CD4-positive, CD25-positive, alpha-beta regulatory T cell (primary cell): Measurements from ENCODE around the gene ACTL8. TPM values are rescaled to one million over a fixed set of nuclear protein-coding genes. Genes with fewer than 3 reads are reported as not detected.

Experiments used
- ATAC-seq, 2 donors: fragments of 150-1000 bp; cut with Tn5 transposase; one replicate each; pipeline ENCODE4 v1.10.0; 2021; ENCODE audit warnings: low read depth in 2 of 2, moderate number of reproducible peaks in 2 of 2, moderate library complexity in 1 of 2
- DNase-seq, 3 donors: peaks; one replicate each; pipeline versions ENCODE4 v3.0.0 to v3.0.0-alpha.2; 2012 to 2022; ENCODE audit warnings: mixed read lengths in 1 of 3
- H3K27ac ChIP-seq: one replicate; pipeline ENCODE4 v1.7.0; 2013; ENCODE audit warnings: mild to moderate bottlenecking, low read length; ENCODE audit not compliant: insufficient read depth, poor library complexity, severe bottlenecking
- H3K27me3 ChIP-seq: one replicate; pipeline ENCODE4 v1.7.0; 2013; ENCODE audit warnings: low read length; ENCODE audit not compliant: control insufficient read depth, insufficient read depth
- H3K36me3 ChIP-seq: one replicate; pipeline ENCODE4 v1.7.0; 2013; ENCODE audit warnings: mild to moderate bottlenecking, low read length, moderate library complexity; ENCODE audit not compliant: control insufficient read depth, insufficient read depth
- H3K4me1 ChIP-seq: 2 replicates; pipeline ENCODE4 v1.7.0; 2013; ENCODE audit warnings: mild to moderate bottlenecking, low read length; ENCODE audit not compliant: insufficient read depth, control insufficient read depth, poor library complexity, severe bottlenecking
- H3K4me3 ChIP-seq: one replicate; pipeline ENCODE4 v1.7.0; 2013; ENCODE audit warnings: low read depth, mild to moderate bottlenecking, low read length, moderate library complexity
- H3K9me3 ChIP-seq, 2 experiments: 1 replicate in 1 of 2; 2 replicates in 1 of 2; pipeline ENCODE4 v1.7.0; 2013; ENCODE audit warnings: low read length in 2 of 2, mild to moderate bottlenecking in 1 of 2, moderate library complexity in 1 of 2; ENCODE audit not compliant: control insufficient read depth in 2 of 2
- H3K27ac Mint-ChIP-seq, 3 donors: one replicate each; pipeline ENCODE4 v1.8.0; 2020 to 2022; ENCODE audit warnings: mild to moderate bottlenecking in 3 of 3, mixed read lengths in 3 of 3, moderate library complexity in 2 of 3
- H3K27me3 Mint-ChIP-seq: one replicate; pipeline ENCODE4 v1.8.0; 2022; ENCODE audit warnings: mild to moderate bottlenecking, mixed read lengths
- H3K36me3 Mint-ChIP-seq: one replicate; pipeline ENCODE4 v1.8.0; 2020; ENCODE audit warnings: mixed read lengths
- H3K4me1 Mint-ChIP-seq, 4 donors: one replicate each; pipeline ENCODE4 v1.8.0; 2020 to 2022; ENCODE audit warnings: mixed read lengths in 4 of 4, mild to moderate bottlenecking in 1 of 4
- H3K4me3 Mint-ChIP-seq, 4 donors: one replicate each; pipeline ENCODE4 v1.8.0; 2020 to 2022; ENCODE audit warnings: mild to moderate bottlenecking in 4 of 4, mixed read lengths in 4 of 4, moderate library complexity in 3 of 4
- H3K9me3 Mint-ChIP-seq, 7 donors: one replicate each; pipeline ENCODE4 v1.8.0; 2020 to 2022; ENCODE audit warnings: mixed read lengths in 7 of 7, mild to moderate bottlenecking in 3 of 7, moderate library complexity in 2 of 7
- polyA plus RNA-seq, 4 donors: library from polyadenylated mRNA; unstranded; fragments of 300-500 nt; fragmentation: Illumina TruSeq; gene quantifications; one replicate each; pipeline ENCODE4 v1.2.3, GENCODE V29; 2021
- total RNA-seq: library from RNA; stranded (reverse); gene quantifications from one replicate; pipeline ENCODE4 v1.2.3, GENCODE V29; 2022

ACTL8 gene
- total and polyA plus RNA-seq, 5 donors from 2014 or later = not detected

DNA sequence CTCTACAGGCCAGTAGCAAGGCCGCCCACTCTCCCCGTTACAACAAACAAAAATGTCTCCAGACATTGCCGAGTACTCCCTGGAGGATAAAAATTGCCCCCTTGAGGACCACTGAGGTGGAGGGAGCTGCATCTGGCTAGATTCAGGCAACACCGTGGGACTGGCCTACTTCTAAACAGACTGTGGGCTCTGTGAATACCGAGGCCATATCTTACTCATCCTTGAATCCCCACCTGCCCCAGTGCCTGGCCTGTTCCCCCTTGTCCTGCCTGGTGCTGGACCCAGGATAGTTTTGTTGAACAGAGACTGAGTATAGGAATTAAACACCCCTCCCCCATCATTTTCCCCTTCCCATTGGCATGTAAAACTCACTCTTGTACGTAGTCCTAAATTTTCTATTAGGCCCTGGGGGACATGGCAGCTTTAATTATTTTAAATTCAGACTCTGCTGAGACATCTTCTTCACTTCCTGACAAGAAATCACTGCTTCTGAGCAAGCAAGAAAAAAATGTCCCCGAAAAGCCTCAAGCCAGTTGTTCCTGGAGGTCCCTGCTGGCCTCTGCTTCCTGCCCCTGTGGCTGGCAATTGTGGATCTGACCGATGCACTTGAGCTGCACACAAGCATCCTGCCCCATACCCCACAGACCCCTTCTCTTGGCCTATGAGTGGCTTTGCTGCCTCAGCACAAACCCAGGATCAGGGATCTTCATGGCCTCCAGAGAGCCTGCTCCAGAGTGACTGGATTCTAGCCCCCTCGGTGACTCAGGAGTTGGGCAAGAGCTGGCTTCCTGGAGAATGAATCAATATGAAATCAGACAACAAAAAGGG is 111.0 kb downstream of the ACTL8 start:
- Mint-ChIP-seq H3K27me3 (peaks cover 10% of the 10 kb centered on the region), H3K4me1 (no peaks in the 10 kb centered on the region), H3K9me3 (peaks cover 0 to 3% (median 0%) of the 10 kb centered on the region in 7 donors), H3K36me3 (no peaks in the 10 kb centered on the region), H3K27ac (no peak overlapping the region), H3K4me3 (no peak overlapping the region)
- H3K27me3 ChIP-seq = no peaks in the 10 kb centered on the region
- no peaks in the 10 kb centered on the region for H3K9me3 ChIP-seq
- H3K36me3 ChIP-seq = no peaks in the 10 kb centered on the region
- DNase-seq (no peak), ATAC-seq (no peak)
- H3K4me3 ChIP-seq = no peak overlapping the region
- H3K27ac ChIP-seq = no peak overlapping the region
- H3K4me1 ChIP-seq = no peaks in the 10 kb centered on the region

GRCh38 chr1:17866740-17867029 is 111.6 kb downstream of the ACTL8 start:
- Histone ChIP-seq H3K4me3 (no peak overlapping the region), H3K27me3 (no peaks in the 10 kb centered on the region), H3K4me1 (no peaks in the 10 kb centered on the region), H3K27ac (no peak overlapping the region), H3K36me3 (no peaks in the 10 kb centered on the region), H3K9me3 (no peaks in the 10 kb centered on the region)
- Mint-ChIP-seq H3K36me3 (no peaks in the 10 kb centered on the region), H3K4me1 (no peaks in the 10 kb centered on the region), H3K27me3 (peaks cover 10% of the 10 kb centered on the region), H3K4me3 (no peak overlapping the region), H3K27ac (no peak overlapping the region), H3K9me3 (peaks cover 0 to 3% (median 0%) of the 10 kb centered on the region in 7 donors)
- DNase-seq (no peak), ATAC-seq (no peak)

GRCh38 chr1:17867470-17867869 is 112.3 kb downstream of the ACTL8 start:
- Mint-ChIP-seq H3K27me3 (peaks cover 10% of the 10 kb centered on the region), H3K4me3 (no peak overlapping the region), H3K4me1 (no peaks in the 10 kb centered on the region), H3K9me3 (peaks cover 0 to 3% (median 0%) of the 10 kb centered on the region in 7 donors), H3K36me3 (no peaks in the 10 kb centered on the region), H3K27ac (no peak overlapping the region)
- Histone ChIP-seq H3K9me3 (no peaks in the 10 kb centered on the region), H3K27me3 (no peaks in the 10 kb centered on the region), H3K27ac (no peak overlapping the region), H3K4me1 (no peaks in the 10 kb centered on the region), H3K4me3 (no peak overlapping the region), H3K36me3 (no peaks in the 10 kb centered on the region)
- DNase-seq (no peak), ATAC-seq (no peak)

- Mint-ChIP-seq H3K36me3 (no peaks in the 10 kb centered on the region), H3K4me1 (no peaks in the 10 kb centered on the region), H3K4me3 (peak overlapping the region in 1 of 4 donors; percentile 29), H3K27me3 (peaks cover 10% of the 10 kb centered on the region), H3K27ac (no peak overlapping the region), H3K9me3 (peaks cover 0 to 2% (median 0%) of the 10 kb centered on the region in 7 donors)
- Histone ChIP-seq H3K9me3 (no peaks in the 10 kb centered on the region), H3K36me3 (no peaks in the 10 kb centered on the region), H3K4me3 (no peak overlapping the region), H3K4me1 (no peaks in the 10 kb centered on the region), H3K27me3 (no peaks in the 10 kb centered on the region), H3K27ac (no peak overlapping the region)
- DNase-seq (no peak), ATAC-seq (no peak)
These were observed 114.7 kb downstream of the ACTL8 start for GRCh38 chr1:17869815-17870214.

DNA sequence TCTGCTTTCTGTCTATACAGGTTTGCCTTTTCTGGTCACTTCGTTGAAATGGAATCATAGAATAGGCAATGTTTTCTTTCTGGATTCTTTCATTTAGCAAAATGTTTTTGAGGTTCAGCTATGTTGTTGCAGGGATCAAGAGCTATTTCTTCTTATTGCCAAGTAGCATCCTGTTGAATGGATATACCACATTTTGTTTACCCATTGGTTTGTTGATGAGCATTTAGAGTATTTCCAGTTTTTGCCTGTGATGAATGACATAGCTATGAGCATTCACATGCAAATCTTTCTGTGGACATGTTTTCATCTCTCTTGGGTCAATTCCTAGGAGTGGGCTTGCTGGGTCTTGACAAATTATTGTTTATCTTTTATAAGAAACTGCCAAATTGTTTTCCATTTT is 115.5 kb downstream of the ACTL8 start:
- Mint-ChIP-seq H3K27me3 (peaks cover 10% of the 10 kb centered on the region), H3K9me3 (peaks cover 0 to 2% (median 0%) of the 10 kb centered on the region in 7 donors), H3K27ac (no peak overlapping the region), H3K4me1 (no peaks in the 10 kb centered on the region), H3K4me3 (no peak overlapping the region), H3K36me3 (no peaks in the 10 kb centered on the region)
- ATAC-seq (no peak), DNase-seq (no peak)
- H3K4me1 ChIP-seq = no peaks in the 10 kb centered on the region
- H3K27me3 ChIP-seq = no peaks in the 10 kb centered on the region
- H3K9me3 ChIP-seq = no peaks in the 10 kb centered on the region
- H3K36me3 ChIP-seq = no peaks in the 10 kb centered on the region
- no peak overlapping the region for H3K4me3 ChIP-seq
- H3K27ac ChIP-seq = no peak overlapping the region

GRCh38 chr1:17873007-17873675 is 118.0 kb downstream of the ACTL8 start:
- peaks cover 0 to 2% (median 0%) of the 10 kb centered on the region in 7 donors for H3K9me3 Mint-ChIP-seq
- H3K4me1 Mint-ChIP-seq = no peaks in the 10 kb centered on the region
- H3K36me3 Mint-ChIP-seq = no peaks in the 10 kb centered on the region
- ATAC-seq = no peak
- DNase-seq = no peak
- H3K27me3 ChIP-seq = no peaks in the 10 kb centered on the region
- H3K27ac ChIP-seq = no peak overlapping the region
- H3K36me3 ChIP-seq = no peaks in the 10 kb centered on the region
- no peaks in the 10 kb centered on the region for H3K4me1 ChIP-seq
- no peaks in the 10 kb centered on the region for H3K9me3 ChIP-seq
- H3K27me3 Mint-ChIP-seq = peaks cover 10% of the 10 kb centered on the region
- no peak overlapping the region for H3K27ac Mint-ChIP-seq
- H3K4me3 Mint-ChIP-seq = no peak overlapping the region
- H3K4me3 ChIP-seq = no peak overlapping the region

DNA sequence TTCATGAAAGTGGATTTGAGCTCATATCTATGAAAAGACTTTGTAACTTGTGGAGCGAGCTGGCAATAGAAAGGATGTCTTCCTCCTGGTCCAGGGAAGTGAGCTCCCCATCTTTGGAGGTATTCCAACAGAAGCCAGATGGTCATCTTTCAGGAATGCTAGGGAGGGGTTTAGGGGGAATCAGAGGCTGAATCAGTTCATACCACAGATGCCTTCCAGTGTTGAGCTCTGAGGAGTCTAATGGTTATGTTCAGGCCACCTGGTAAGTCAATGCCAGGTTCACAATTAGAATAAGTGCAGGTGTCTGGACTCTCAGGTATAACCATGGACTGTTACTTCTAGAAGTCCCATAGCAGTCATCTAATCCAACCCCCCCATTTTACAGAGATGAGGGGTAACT is 119.1 kb downstream of the ACTL8 start:
- DNase-seq (no peak), ATAC-seq (no peak)
- H3K36me3 Mint-ChIP-seq = no peaks in the 10 kb centered on the region
- no peak overlapping the region for H3K27ac ChIP-seq
- peaks cover 10% of the 10 kb centered on the region for H3K27me3 Mint-ChIP-seq
- H3K4me3 ChIP-seq = no peak overlapping the region
- H3K4me1 Mint-ChIP-seq = no peaks in the 10 kb centered on the region
- no peak overlapping the region for H3K27ac Mint-ChIP-seq
- H3K9me3 ChIP-seq = no peaks in the 10 kb centered on the region
- no peaks in the 10 kb centered on the region for H3K4me1 ChIP-seq
- peaks cover 0 to 2% (median 0%) of the 10 kb centered on the region in 7 donors for H3K9me3 Mint-ChIP-seq
- no peaks in the 10 kb centered on the region for H3K27me3 ChIP-seq
- no peak overlapping the region for H3K4me3 Mint-ChIP-seq
- no peaks in the 10 kb centered on the region for H3K36me3 ChIP-seq

DNA sequence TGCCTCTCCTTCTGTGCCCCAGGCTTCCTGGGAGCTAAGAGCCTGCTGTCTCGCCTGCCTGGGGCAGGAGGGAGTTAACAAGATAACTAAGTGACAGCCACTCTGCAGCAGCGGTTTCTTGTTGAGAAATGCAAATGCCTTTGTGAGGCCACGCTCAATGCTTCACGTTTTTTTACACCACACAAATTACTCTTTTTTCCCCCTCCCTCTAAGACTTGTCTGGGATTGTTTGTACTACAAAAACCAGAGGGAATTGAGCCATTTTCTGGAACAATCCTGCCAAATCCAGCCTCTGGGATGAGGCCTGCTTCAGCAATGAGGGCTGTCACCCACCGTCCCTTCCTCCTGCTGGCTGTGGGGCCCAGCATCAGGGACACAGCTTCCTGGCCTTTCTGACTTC is 119.6 kb downstream of the ACTL8 start:
- Histone ChIP-seq H3K9me3 (no peaks in the 10 kb centered on the region), H3K4me1 (no peaks in the 10 kb centered on the region), H3K4me3 (no peak overlapping the region), H3K27me3 (no peaks in the 10 kb centered on the region), H3K36me3 (no peaks in the 10 kb centered on the region), H3K27ac (no peak overlapping the region)
- H3K9me3 Mint-ChIP-seq = peaks cover 0 to 2% (median 0%) of the 10 kb centered on the region in 7 donors
- H3K27me3 Mint-ChIP-seq = peaks cover 10% of the 10 kb centered on the region
- DNase-seq = no peak
- no peak overlapping the region for H3K27ac Mint-ChIP-seq
- no peaks in the 10 kb centered on the region for H3K36me3 Mint-ChIP-seq
- no peak overlapping the region for H3K4me3 Mint-ChIP-seq
- no peak for ATAC-seq
- H3K4me1 Mint-ChIP-seq = no peaks in the 10 kb centered on the region
